Measurements from ENCODE around the gene TXLNG.

TXLNG gene

DNA sequence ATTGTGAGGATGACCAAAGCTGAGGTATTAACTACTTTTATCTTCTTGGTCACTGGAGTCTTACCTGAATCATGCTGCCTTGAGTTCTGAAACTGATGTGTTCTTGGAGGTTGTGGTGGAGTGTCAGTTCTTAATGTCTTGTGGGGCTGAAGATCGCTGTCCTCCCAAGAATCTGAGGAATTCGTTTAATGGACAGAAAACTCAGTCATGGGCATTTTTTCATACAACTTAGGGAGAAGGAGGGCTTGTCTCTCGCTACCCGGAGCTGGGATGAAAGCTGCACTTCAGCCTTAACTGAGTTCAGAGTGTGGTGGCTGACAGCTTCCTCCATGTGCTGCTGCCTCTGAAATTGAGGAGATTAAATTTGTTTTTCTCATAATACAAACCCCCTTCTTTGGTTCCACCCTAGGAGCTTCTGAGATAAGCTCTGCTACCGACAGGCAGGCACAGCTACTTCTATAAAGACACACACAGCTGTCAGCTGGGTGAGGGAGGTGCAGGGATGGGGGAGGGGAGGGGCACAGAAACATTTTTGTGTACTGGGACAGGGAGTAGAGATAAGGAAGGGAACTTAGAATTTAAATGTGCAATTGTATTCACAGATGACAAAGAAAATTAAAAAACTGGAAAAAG is 53.1 kb downstream of the TXLNG start:
- DNase-seq: peak; percentile 53

DNA sequence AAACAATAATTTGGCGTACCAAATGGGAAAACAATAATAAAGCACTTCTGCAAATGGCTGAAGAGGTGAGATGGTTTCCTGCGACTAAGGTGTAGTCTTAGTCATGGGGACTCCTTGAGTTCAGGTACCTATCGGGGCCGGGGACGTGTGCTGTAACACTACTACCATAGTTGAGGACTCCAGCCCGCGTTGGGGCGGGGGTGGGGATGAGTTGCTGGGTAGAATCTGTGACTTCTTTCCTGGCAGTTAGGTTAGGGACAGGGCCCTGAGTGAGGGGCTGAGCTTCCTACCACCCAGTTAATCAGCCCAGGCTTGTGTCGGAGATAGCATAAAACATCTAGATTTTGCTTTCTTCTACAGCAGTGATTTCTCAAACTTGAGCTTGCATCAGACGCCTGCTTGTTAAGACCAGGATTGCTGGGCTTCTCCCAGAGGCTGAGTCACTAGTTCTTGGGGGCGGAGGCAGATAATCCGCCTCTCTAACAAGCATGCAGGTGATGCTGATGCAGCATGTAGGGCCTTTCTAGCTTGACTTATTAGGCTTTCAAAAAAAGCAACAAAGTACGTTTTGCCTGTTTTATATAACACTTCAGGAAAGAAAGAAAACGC is 53.7 kb downstream of the TXLNG start:
- DNase-seq: peak; percentile 76

- no peak for DNase-seq
Measured at GRCh38 chrX:16842684-16843083, 56.4 kb downstream of the TXLNG start.

- no peak for DNase-seq
Measured at GRCh38 chrX:16843208-16843909, 57.1 kb downstream of the TXLNG start.

GRCh38 chrX:16845686-16846085 is 59.4 kb downstream of the TXLNG start:
- no peak for DNase-seq

GRCh38 chrX:16848541-16848940 is 62.3 kb downstream of the TXLNG start:
- no peak for DNase-seq

- DNase-seq: no peak
Measured at GRCh38 chrX:16851421-16851820, 65.2 kb downstream of the TXLNG start.

DNA sequence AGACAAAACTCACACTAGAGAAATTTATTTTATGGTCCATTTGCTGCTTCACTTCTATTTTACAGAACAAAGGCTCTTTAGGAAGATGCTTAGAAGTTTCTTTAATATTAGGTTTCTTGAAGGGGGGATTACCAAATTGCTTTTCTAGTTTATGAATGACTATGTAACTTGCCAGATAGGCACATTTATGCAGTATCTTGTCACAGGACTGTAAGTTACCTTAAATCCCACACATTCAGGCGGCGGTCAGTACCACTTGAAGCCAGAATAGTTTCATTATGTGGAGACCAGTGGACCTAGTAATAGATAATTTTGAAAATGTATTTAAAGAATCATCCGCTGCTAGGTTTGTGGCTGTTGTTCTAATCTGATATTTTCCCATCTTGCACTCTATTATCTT is 65.6 kb downstream of the TXLNG start:
- DNase-seq: no peak

GRCh38 chrX:16852617-16853179 is 66.4 kb downstream of the TXLNG start:
- no peak for DNase-seq

DNA sequence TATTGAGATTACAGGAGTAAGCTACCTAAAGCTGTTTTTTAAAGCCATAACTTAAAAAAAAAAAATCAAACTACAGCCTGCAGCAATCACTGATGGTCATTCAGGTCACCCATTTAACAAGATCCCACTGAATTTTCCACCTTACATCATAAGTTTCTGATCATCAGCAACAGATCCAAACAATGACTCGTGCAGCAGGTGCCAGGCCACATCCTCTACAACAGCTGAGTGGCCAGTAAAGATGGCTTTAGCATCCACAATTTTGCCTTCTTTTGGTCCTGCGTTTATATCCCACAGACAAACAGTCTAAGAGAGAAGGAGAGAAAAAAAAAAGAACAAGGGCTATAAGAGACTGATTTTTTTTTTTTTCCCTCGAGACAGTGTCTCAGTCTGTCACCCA is 67.3 kb downstream of the TXLNG start:
- DNase-seq: no peak

GRCh38 chrX:16855363-16856075 is 69.3 kb downstream of the TXLNG start:
- DNase-seq: no peak

DNA sequence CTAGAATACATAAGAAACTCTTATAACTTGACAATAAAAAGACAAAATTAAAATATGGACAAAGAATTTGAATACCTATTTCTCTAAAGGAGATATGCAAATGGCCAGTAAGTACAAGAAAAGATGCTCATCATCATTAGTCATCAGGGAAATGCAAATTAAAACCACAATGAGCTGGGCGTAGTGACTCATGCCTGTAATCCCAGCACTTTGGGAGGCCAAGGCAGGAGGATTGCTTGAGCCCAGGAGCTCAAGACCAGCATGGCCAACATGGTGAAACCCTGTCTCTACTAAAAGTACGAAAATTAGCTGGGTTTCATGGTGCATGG is 69.8 kb downstream of the TXLNG start:
- DNase-seq: peak; percentile 68

GRCh38 chrX:16856744-16857143 is 70.5 kb downstream of the TXLNG start:
- DNase-seq: no peak

DNA sequence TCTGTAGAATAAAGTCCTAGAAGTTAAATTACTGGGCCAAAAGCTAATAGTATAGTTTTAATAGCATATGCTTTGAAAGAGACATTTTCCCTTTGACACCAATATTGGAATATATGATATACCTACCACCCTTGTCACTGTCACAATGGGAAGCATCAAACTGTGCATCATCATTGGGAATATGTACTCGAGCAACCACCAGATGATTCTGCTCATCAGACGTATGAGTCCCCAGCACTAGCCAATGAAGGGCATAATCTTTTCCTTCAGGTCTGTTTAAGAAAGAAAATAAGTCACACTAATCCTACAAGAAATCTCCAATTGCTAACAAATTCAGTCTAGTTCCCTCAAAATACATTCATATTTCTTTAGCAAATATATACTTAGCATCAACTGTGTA is 76.6 kb downstream of the TXLNG start:
- no peak for DNase-seq

DNA sequence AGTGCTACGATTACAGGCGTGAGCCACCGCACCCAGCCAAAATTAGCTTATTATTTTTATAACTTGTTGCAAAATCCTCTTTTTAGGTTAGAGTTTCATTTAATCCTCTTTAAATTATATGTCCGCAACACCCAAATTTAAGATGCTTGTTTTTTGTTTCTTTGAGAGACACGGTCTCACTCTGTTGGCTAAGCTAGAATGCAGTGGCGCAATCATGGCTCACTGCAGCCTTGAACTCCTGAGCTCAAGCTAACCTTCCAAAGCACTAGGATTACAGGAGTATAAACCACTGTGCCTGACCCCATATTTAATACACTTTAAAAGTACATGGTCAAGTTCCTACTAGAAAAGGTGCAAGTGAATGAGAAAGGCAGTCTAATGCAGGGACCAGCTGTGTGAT is 81.7 kb downstream of the TXLNG start:
- no peak for DNase-seq

DNA sequence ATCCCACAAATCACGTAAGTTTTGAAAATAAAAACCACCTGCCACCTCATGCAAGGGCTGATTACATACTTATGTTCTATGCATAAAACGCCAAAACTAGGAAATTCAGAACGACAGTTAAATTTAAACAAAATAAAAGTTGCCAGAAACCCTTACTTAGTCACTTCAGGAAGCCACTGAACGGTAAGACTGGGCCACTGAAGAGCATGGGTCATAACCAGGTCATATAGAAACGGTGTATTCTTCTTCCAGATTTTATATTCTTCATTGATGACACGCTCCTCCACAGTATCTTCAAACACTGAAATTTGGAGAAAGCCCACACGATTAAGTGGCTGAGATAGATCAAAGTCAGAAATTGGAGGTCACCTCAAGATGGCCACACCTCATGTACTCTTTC is 82.7 kb downstream of the TXLNG start:
- no peak for DNase-seq

DNA sequence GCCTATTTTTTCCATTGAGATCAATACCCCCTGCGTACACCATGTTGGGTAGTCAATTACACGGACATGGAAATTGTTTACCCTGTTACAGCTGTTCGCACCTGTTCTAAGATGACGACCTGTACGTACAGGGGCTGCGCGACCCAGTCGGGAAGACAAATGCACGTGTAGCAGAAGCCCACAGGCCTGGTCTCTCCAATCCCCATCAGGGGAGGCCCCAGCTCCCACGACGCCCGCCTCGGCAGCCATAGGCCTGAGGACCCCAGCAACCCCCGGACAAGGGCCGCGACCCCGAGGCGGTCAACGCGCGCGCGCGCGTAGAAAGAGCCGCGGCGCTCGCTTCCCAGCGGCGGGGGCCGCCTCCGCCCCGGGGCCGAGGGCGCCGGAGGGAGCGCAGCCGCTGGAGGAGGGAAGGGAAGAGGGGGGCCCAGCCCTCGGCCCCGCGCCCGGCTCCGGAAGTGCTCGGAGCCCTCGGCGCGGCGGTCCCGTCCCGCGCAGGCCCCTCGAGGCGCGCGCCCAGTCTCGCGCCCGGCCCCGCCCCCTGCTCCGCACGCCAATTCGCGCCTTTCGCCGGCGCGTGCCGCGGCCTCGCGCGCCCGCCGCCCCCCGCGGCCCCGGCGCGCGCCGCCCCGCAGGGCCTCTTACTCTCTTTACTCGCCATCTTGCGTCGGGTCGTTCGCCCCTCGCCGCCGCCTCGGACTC is 83.3 kb downstream of the TXLNG start:
- peak; percentile 50 for DNase-seq

GRCh38 chrX:16870095-16870861 is 84.0 kb downstream of the TXLNG start, which contains the start of gene RBBP7:
Gene RBBP7, minus strand, starts transcription at chrX:16870362. Its CDS starts 309 bp downstream, at chrX:16870053.
- peak; percentile 91 for DNase-seq

DNA sequence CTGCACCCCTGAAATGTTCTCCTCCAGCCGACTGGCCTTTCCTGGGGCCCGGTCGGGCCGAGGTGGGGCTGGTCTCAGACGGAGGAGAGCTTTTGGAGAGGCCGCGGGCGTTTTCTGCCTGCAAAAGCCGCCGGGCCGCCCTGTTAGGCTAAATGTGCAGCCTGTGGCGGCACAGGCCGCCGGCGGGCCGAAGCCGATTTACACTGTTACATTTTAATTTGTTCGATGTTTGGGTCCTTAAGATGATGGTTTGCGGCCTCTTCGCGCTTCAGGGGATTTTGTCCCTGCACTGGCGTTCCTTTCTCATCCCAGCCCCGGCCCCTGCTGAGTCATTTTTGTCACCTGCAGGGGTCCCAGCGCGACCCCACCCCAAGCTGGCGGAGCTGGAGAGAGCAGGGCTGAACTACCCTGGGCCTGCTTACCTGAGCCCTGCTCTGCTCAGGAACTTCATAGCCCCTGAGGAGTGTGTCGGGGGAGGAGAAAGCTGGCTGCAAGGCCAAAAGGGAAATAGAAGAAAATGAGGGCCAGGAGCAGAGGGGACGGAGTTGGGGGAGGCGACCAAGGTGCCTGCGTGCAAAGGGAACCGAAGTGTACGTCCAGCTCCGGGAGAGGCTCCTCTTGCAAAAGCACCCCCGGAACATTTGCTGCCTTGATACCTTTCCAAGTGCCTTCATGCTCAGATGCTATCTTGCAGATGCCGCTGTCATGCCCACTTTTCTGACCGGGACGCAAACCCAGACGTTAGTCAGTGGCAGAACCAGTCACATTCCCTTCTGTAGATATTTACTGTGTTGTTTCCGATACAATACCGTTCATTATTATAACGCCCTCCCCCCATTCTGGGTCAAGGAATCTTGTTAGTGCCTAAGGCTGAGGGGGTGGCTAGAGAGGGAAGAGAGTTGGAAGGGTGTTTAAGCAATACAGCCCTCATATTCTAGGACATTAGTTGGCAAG is 84.9 kb downstream of the TXLNG start:
- no peak for DNase-seq

DNA sequence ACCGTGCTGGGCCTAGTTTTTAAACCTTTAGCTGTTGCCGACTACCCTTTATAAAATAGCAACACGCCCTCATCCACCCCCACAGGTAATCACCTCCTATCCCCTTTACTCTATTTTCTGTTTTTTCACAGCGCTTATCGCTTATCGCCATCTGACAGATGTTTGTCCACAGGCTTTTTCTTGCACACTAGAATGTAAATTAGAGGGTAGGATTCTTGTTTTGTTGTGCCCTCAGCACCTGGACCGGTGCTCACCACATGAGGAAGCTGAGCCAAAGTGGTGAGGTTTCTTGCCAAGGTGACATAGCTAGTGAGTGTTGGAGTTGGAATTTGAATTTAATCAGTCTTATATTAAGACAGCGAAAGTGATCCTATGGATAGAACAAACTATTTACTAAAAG is 86.8 kb downstream of the TXLNG start:
- no peak for DNase-seq
